GM19240 (cell line): Measurements from ENCODE around the gene DOK5.

ENCODE experiments used
- DNase-seq: peaks from one replicate; pipeline ENCODE4 v3.0.0; 2011; ENCODE audit warnings: low spot score; ENCODE audit not compliant: insufficient read length

Gene DOK5

GRCh38 chr20:54608943-54609342 is 133.6 kb downstream of the DOK5 start:
- no peak for DNase-seq

GRCh38 chr20:54611708-54612412 is 136.5 kb downstream of the DOK5 start:
- no peak for DNase-seq

GRCh38 chr20:54618412-54618811 is 143.0 kb downstream of the DOK5 start:
- no peak for DNase-seq

- DNase-seq = no peak
Observed at GRCh38 chr20:54619181-54619580, 143.8 kb downstream of the DOK5 start.

GRCh38 chr20:54619682-54620081 is 144.3 kb downstream of the DOK5 start:
- no peak for DNase-seq

GRCh38 chr20:54620611-54621010 is 145.2 kb downstream of the DOK5 start:
- DNase-seq = no peak

GRCh38 chr20:54622333-54623295 is 147.2 kb downstream of the DOK5 start:
- DNase-seq = no peak

- DNase-seq = no peak
Observed at GRCh38 chr20:54623991-54624569, 148.7 kb downstream of the DOK5 start.

GRCh38 chr20:54624706-54625390 is 149.5 kb downstream of the DOK5 start:
- DNase-seq = no peak

- no peak for DNase-seq
Observed at GRCh38 chr20:54625497-54625896, 150.1 kb downstream of the DOK5 start.

- DNase-seq = no peak
Observed at GRCh38 chr20:54626126-54626525, 150.7 kb downstream of the DOK5 start.

- DNase-seq = no peak
Observed at GRCh38 chr20:54629632-54630031, 154.2 kb downstream of the DOK5 start.

GRCh38 chr20:54630582-54630981 is 155.2 kb downstream of the DOK5 start:
- DNase-seq = no peak

GRCh38 chr20:54631059-54631458 is 155.7 kb downstream of the DOK5 start:
- DNase-seq = no peak

GRCh38 chr20:54633374-54634355 is 158.3 kb downstream of the DOK5 start:
- peak; percentile 44 for DNase-seq

GRCh38 chr20:54636575-54636974 is 161.2 kb downstream of the DOK5 start:
- no peak for DNase-seq

GRCh38 chr20:54639941-54640340 is 164.5 kb downstream of the DOK5 start:
- no peak for DNase-seq

- DNase-seq = no peak
Observed at GRCh38 chr20:54640800-54641199, 165.4 kb downstream of the DOK5 start.

- DNase-seq = no peak
Observed at GRCh38 chr20:54642864-54643667, 167.7 kb downstream of the DOK5 start.

GRCh38 chr20:54643761-54644160 is 168.4 kb downstream of the DOK5 start:
- DNase-seq = no peak
